Erythroblast (primary cell): ENCODE data around the gene SELENOI.

Source experiments
- DNase-seq, 2 experiments: peaks; one replicate each; lab custom pipeline; 2025; lab: John Stamatoyannopoulos, UW
- GATA1 ChIP-seq: IDR thresholded peaks from 2 replicates; pipeline ENCODE4 v1.6.1; 2011; ENCODE audit warnings: low read depth, mild to moderate bottlenecking, control low read depth, low read length, moderate library complexity
- POLR2A ChIP-seq: IDR thresholded peaks from 2 replicates; pipeline ENCODE4 v1.6.1; 2011; ENCODE audit warnings: mild to moderate bottlenecking, low read length

SELENOI gene

DNA sequence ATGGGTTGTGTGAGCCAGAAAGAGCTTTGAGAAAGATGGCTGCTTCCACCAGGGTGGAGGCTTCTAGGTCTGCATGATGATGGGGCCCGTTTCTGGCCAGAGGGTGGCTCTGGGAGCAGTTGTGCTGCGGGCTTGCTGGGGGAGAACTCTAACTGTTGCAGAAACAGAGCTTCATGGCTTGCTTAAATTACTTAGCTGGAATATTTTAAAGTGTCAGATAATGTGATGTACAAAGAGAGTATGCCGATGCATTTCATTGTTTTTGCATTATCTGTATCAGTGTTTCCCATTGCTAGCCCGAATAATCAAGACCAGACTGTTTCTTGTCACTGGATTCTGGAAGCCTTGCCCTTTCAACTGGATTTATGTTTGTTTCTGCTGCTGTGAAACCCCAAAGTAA, 49.5 kb downstream of the SELENOI start:
- no peak for DNase-seq
- TF ChIP-seq POLR2A (no peak), GATA1 (no peak)

DNA sequence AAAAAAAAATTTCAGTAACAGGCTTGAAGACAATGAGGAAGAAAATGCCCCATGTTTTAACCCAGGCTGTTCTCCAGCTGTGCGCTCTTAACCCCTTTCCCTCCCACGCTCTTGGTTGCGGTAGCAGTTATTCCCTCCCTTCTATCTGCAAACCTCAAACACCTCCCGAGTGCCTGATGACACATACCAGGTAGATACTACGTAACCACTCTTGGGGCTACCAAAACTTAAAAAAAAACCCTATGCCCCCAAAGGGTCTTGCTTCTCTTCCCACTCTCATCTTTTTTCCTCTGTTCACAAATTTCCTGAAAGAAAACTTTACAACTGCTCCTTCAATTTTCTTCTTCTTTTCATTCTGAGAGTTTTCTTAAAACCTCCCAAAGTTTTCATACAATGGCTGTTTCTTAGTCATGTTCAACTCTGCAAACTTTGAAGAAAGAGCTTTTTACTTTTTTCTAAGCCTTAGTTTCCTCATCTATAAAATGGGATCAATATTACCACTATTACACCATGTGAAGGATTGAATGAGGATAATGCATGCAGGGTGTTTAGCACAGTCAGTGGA, 50.9 kb downstream of the SELENOI start:
- no peak for DNase-seq
- TF ChIP-seq GATA1 (no peak), POLR2A (no peak)

DNA sequence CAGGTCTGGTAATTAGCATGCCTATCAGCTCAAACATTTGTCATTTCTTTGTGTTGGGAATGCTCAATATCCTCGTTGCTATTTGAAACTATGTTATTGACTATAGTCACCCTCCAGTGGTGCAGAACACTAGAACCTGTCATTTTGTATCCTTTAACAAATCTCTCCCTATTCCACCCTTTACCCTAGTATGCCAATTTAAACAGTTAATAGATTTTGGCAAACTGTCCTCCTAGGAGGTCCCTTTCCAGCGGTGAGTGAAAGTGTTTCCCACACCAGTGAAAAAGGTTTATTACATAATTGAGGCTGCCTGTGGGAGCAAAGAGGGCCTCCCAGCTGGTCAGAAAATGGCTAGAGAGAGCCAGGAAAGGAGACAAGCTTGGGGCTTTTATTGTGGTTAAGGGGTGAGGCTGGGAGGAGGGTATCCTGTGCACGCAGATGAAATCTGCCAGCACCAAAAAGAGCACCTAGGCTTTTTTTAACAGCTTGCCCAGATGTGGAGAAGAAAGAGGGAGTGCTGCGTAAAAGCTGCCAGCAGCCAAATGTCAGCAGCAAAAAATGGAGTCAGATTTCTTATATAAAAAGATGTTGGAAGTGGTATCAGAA, 53.9 kb downstream of the SELENOI start:
- DNase-seq, result no peak
- no peak for TF ChIP-seq POLR2A
- TF ChIP-seq GATA1, result no peak

DNA sequence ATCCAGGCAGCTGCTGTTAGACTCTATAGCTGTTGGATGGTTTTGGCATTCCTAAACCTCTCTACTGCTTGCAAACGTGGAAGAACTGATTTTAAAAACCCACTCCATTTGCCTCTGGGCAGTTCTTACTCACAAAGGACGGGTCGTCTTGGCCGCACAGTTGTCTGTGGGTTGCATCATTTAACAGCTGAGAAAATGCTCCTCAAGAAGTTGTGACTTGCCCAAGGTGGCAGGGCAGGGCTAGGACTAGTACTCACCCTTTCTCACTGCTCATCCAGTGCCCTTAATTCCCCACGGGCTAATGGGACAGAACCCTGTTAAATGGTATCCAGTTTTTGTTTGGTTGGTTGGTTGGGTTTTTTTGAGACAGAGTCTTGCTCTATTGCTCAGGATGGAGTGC, 54.8 kb downstream of the SELENOI start:
- DNase-seq, result peak in 1 of 2 experiments; percentile 16

DNA sequence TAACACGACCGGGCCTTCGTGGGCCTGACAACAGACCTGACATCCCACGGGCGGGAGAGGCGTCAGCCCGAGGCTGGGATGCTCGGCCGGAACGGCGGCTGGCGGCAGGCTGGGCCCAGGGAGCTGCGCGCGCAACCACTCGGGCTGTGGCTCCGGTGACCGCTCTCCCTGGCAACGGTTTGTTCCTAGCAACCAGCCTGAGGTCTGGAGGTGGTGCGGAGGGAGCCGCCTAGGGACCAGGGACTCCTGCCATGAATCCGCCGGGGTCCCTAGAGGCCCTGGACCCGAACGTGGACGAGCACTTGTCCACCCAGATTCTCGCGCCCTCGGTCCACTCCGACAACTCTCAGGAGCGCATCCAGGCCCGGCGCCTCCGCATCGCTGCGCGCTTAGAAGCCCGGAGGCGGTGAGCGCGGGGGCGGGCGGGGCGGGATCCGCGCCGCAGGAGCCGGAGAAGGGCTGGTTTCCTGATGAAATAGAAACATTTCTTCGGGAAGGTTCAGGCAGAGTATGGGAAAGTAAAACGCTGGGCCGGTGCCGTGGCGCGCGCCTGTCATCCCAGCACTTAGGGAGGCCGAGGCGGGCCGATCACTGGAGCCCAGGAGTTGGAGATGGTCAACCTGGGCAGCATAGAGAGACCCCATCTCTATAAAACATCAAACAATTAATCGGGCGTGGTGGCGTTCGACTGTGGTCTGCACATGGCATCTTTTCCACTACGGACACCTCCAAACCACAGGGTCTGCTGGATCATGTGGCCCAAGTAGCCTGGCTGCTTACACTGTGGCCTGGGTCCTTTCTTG, 56.0 kb downstream of the SELENOI start, which contains the start of gene DRC1:
DRC1 (plus strand) TSS at position 182 of the 803 bp plus-strand sequence; CDS start at position 252, 70 bp downstream.
- TF ChIP-seq POLR2A (no peak), GATA1 (no peak)
- DNase-seq, result peak; percentile 69 to 75

More for the DNA sequence above, 54.8 kb downstream of the SELENOI start:
- no peak for TF ChIP-seq GATA1

DNA sequence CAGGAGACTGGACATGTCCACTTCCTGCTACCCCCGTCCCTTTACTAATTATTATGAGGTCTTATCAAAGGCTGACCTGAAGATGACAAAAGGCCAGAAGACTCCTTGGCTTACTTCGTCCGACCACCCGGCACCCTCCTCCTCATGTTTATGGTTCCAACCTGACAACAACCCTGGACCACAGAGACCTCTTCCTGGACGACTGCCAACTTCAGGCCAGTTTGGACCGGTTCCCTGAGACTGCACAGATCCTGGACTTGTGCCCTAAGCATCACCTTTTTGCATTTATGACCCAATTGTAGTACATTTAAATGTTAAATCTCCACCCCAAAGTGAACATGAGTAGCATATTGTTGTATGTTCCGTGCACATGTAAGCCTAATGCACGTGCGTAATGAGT, 61.6 kb downstream of the SELENOI start:
- TF ChIP-seq POLR2A, result no peak
- no peak for TF ChIP-seq GATA1
- DNase-seq, result no peak

DNA sequence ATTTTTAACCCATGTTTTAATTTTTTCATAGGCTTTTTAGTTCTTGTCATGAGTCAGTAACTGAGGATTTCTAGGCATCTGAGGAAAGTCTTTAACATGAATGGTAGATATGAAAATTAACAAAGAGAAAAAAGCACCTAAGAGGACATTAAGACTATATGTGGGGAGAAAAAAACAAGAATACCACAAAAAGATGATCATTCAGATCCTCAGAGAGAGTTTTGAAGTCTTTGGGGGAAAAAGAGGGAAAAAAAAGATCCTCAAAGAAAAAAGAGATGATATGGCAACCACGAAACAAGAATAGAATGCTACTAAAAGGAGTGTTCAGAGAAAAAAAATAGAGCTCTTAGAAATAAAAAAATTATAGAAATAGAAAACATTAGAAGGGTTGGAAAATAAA, 63.8 kb downstream of the SELENOI start:
- TF ChIP-seq GATA1, result no peak
- no peak for DNase-seq

DNA sequence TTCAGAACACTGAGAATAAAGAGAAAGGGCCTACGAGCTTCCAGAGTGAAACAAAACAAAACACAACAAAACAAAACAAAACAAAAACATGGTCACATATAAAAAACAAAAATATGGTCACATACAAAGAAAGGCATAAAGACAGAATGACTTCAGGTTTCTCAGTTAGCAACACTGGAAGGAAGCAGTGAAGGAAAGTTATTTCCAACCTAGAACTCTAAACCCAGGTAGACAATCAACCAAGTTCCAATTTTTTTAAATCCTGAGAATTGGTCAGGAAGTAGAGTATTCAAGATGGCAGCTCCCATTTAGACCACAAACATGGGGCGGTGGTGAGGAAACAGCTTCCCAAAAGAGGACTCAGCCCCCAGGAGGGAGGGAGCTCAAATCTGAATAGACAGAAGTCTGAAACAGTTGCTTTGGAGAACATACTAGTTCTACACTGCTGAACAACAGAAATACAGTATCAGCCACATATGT, 64.9 kb downstream of the SELENOI start:
- TF ChIP-seq POLR2A (no peak), GATA1 (no peak)
- no peak for DNase-seq

DNA sequence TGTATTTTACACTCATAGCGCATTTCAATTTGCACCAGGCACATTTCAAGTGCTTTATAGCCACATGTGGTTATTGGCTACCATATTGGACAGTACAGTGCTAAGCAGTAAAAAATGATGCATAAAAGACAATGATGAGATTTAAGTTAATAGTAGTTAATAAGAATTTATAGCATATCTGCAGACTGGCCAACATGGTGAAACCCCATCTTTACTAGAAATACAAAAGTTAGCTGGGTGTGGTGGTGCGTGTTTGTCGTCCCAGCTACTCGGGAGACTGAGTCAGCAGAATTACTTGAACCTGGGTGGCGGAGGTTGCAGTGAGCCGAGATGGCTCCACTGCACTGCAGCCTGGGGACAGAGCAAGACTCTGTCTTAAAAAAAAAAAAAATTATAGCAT, 65.5 kb downstream of the SELENOI start:
- TF ChIP-seq GATA1 (no peak), POLR2A (no peak)
- DNase-seq, result no peak

DNA sequence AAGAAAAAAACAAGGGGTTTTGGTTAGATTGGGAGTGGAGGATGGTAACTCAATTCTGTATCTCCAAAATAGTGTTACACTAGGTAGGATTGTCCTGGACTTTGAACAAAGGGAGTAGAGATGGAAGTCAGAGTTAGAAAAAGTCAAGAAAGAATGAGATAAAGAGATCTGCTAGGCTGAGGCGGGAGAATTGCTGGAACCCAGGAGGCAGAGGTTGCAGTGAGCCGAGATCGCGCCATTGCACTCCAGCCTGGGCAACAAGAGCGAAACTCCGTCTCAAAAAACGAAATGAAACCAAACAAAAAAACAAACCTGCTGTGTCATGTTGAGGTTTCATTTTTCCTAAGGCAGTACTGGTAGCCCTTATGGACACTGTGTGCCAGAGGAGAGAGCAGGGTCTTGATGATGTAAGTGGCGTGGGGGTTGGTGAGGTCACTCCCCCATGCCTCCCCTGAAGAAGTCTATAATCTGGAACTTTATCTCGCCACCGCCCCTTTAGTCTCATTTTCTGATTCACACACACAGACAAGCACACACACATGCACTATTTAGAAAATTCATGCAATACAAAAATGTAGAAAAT, 66.2 kb downstream of the SELENOI start:
- TF ChIP-seq POLR2A, result peak; percentile 52
- TF ChIP-seq GATA1, result no peak
- peak; percentile 70 to 83 for DNase-seq

DNA sequence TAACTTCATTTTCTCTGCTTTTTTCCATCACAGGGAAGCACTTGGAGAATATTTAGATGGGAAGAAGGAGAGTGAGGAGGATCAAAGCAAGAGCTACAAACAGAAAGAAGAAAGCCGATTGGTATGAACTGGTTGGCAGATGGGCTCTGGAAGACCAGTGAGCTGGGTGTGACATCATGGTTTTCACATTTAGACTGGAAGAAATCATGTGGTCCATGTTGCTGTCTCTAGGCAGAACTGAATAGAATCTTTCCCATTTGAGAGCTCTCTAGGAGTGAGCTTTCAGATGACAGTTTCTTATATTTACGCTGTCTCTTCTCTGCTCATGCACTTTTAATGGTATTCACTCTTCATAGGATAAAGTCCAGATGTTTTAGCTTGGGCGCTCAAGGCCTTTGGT, 68.4 kb downstream of the SELENOI start:
- DNase-seq, result no peak
- TF ChIP-seq GATA1, result no peak
- no peak for TF ChIP-seq POLR2A

DNA sequence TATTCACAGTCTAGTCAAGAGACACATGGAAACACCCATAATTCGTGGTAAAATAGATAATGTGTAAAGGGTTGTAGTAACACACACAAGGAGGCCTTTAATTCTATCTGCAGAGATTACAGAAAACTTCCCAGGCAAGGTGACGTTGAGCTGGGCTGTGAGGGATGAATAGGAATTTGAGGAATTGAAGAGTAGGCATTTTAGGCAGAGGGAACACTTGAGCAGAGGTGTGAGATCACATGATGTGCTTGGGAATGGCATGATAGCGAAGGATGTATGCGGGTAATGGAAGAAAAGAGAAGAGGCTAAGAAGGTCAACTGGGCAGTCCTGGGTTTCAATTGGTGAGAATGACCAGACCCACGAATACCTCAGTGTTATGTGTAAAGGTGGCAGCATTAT, 76.0 kb downstream of the SELENOI start:
- TF ChIP-seq GATA1 (no peak), POLR2A (no peak)
- DNase-seq, result no peak

DNA sequence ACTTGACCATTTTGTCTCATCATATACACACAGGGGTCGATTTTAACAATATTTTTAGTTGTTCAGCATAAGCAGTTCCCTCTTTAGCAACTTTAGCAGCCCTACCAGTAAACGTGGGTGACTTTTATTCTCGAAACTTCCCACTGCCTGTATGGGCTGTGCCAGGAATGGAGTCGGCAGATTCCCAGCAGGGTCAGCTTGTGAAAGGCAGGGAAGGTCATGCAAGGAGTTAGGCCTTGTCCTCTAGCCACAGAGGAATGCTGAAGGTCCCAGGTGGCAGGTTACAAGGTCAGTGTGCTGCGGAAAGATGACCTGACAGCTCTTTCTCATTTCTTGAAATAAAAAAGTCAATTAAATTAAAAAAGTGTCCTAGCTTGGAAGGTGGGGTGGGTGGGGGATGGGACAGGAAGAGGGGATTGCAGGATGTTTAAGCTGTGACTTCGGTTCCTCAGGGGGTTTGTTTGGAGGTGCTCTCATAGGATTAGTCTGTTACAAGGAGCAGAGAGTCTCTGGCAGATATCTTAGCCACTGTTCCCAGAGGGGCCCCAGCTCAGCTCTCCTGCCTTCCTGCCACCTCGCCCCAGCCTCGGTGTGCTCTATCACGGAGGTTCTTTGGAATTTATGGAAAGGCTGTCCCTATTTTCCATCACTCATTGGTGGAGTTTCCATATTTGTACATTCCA, 77.1 kb downstream of the SELENOI start:
- DNase-seq, result no peak
- TF ChIP-seq POLR2A (no peak), GATA1 (no peak)

DNA sequence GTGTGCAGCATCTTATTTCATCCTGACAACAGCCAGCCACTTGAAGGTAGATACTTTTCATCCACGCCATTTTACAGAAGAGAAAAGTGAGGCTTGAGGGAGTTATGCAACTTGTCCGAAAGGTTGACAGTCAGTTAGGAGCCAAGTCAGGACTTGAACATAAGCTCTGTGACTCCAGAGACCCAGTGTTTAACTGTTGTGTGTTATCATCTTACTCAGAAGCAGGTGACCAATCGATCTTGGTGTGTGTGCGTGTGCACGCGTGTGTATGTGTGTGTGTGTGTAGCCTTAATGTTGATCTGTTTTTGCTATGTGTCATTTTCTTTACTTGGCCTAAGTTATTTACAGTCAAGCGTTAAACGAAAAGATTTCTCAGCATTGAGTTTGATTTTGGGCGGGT, 77.8 kb downstream of the SELENOI start:
- TF ChIP-seq GATA1, result no peak
- no peak for TF ChIP-seq POLR2A
- DNase-seq, result no peak
